GM10248 (cell line): ENCODE measurements around the gene SLC25A33.

Experiments used
- CTCF ChIA-PET: fragments of 300-600 bp; sonication (Branson Sonifier 250); formaldehyde crosslinking; extraction: SDS; loops from one replicate; lab custom pipeline; 2021; ENCODE audit warnings: antibody characterized with exemption; lab: Yijun Ruan, JAX
- POLR2A ChIA-PET: fragments of 350-650 bp; sonication (Branson Sonifier 250); formaldehyde crosslinking; extraction: SDS; loops from one replicate; lab custom pipeline; 2020; ENCODE audit warnings: antibody characterized with exemption; lab: Yijun Ruan, JAX
- DNase-seq: peaks from one replicate; pipeline ENCODE4 v3.0.0; 2012; ENCODE audit errors: extremely low spot score
- CTCF ChIP-seq: IDR thresholded peaks from 2 replicates; pipeline ENCODE4 v1.5.1; 2012; ENCODE audit warnings: mild to moderate bottlenecking, low read depth; ENCODE audit errors: extremely low read depth, missing control alignments, control extremely low read depth

The SLC25A33 gene

GRCh38 chr1:9602794-9603167 lies 63.5 kb downstream of the SLC25A33 start:
- POLR2A ChIA-PET: no interaction called here

GRCh38 chr1:9603307-9603706 lies 64.0 kb downstream of the SLC25A33 start:
- no peak for TF ChIP-seq CTCF
- CTCF ChIA-PET: interaction anchor here (1.1 kb wide), 1 partner anchor 12 kb away, joined by 5 read pairs; no protein-coding TSS in a partner anchor
- POLR2A ChIA-PET: no interaction called here
- no peak for DNase-seq

More at GRCh38 chr1:9602794-9603167, 63.5 kb downstream of the SLC25A33 start:
- no peak for DNase-seq
- TF ChIP-seq CTCF: no peak
- CTCF ChIA-PET: interaction anchor here (1.1 kb wide), 1 partner anchor 13 kb away, joined by 5 read pairs; no protein-coding TSS in a partner anchor

GRCh38 chr1:9603766-9604753 lies 64.8 kb downstream of the SLC25A33 start:
- no peak for DNase-seq
- CTCF ChIA-PET: interaction anchor here (1.1 to 4.0 kb wide), 2 partner anchors 12 kb away, joined by 5 to 15 read pairs; no protein-coding TSS in a partner anchor
- POLR2A ChIA-PET: no interaction called here
- no peak for TF ChIP-seq CTCF

- TF ChIP-seq CTCF: no peak
- ChIA-PET CTCF (interaction anchor here (4.0 kb wide), 1 partner anchor 11 kb away, joined by 15 read pairs; no protein-coding TSS in a partner anchor), POLR2A (no interaction called here)
- no peak for DNase-seq
These were observed 65.6 kb downstream of the SLC25A33 start for GRCh38 chr1:9604836-9605235.

GRCh38 chr1:9605946-9606455 lies 66.7 kb downstream of the SLC25A33 start:
- DNase-seq: no peak
- CTCF ChIA-PET: interaction anchor here (1.3 to 4.0 kb wide), 2 partner anchors 10 to 16 kb away, joined by 3 to 15 read pairs; no protein-coding TSS in a partner anchor
- no peak for TF ChIP-seq CTCF
- POLR2A ChIA-PET: no interaction called here

GRCh38 chr1:9606458-9606857 lies 67.2 kb downstream of the SLC25A33 start:
- DNase-seq: no peak
- ChIA-PET POLR2A (no interaction called here), CTCF (interaction anchor here (1.3 to 4.0 kb wide), 2 partner anchors 10 to 15 kb away, joined by 3 to 15 read pairs; no protein-coding TSS in a partner anchor)
- TF ChIP-seq CTCF: no peak
